Measurements from ENCODE around the gene HYKK. TPM values are rescaled to one million over a fixed set of nuclear protein-coding genes. Genes with fewer than 3 reads are reported as not detected.

Gene HYKK
- total RNA-seq, 1 experiment from 2014 or later = not detected

DNA sequence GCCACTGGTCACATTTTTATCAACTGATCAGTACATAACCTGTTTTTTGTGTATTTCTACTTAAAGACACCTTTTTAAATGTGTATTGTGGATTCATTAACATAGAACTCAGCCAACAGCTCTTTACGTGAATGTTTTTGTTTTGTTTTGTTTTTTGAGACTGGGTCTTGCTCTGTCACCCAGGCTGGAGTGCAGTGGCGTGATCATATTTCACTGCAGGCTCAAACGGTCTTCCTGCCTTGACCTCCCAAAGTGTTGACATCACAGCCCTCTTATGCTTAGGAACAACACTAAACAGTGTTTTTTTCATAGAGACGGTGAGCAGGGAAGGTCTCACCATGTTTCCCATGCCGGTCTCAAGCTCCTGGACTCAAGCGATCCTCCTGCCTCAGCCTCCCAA, 42.8 kb downstream of the HYKK start:
- BruUV-seq (replicated peaks) = no TSS peak
- H3K4me1 ChIP-seq (ENCODE audit: insufficient read depth, low read length, poor library complexity, severe bottlenecking) = no peaks in the 10 kb centered on the region
- POLR2A ChIA-PET (ENCODE audit: low non-redundant PET) = no interaction called here
- no peak overlapping the region for H3K4me3 ChIP-seq (ENCODE audit: low read depth, low read length, poor library complexity, severe bottlenecking)
- no peaks in the 10 kb centered on the region for H3K9me3 ChIP-seq (ENCODE audit: low read depth, low read length, poor library complexity, severe bottlenecking)
- intact Hi-C loops (cut with micrococcal nuclease; ENCODE audit: unreplicated experiment) = no loop called here
- peaks cover 59% of the 10 kb centered on the region for H3K36me3 ChIP-seq (ENCODE audit: insufficient read depth, low read length, poor library complexity, severe bottlenecking)
- TF ChIP-seq, protein P1, sequence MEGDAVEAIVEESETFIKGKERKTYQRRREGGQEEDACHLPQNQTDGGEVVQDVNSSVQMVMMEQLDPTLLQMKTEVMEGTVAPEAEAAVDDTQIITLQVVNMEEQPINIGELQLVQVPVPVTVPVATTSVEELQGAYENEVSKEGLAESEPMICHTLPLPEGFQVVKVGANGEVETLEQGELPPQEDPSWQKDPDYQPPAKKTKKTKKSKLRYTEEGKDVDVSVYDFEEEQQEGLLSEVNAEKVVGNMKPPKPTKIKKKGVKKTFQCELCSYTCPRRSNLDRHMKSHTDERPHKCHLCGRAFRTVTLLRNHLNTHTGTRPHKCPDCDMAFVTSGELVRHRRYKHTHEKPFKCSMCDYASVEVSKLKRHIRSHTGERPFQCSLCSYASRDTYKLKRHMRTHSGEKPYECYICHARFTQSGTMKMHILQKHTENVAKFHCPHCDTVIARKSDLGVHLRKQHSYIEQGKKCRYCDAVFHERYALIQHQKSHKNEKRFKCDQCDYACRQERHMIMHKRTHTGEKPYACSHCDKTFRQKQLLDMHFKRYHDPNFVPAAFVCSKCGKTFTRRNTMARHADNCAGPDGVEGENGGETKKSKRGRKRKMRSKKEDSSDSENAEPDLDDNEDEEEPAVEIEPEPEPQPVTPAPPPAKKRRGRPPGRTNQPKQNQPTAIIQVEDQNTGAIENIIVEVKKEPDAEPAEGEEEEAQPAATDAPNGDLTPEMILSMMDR (conservative IDR thresholded peaks at IDR 0.05; ENCODE audit: low read depth, low read length) = no peak
- no peak for TF ChIP-seq EZH2 (IDR thresholded peaks at IDR 0.05; ENCODE audit: borderline replicate concordance, low read depth, low read length, poor library complexity, severe bottlenecking)
- DNase-seq (ENCODE audit: low spot score) = no peak
- H3K27ac ChIP-seq (ENCODE audit: low read depth, low read length, poor library complexity, severe bottlenecking) = no peak overlapping the region
- CTCF ChIA-PET = no interaction called here
- no peaks in the 10 kb centered on the region for H3K27me3 ChIP-seq (replicated peaks; ENCODE audit: insufficient read depth, low read depth, low read length, poor library complexity)

DNA sequence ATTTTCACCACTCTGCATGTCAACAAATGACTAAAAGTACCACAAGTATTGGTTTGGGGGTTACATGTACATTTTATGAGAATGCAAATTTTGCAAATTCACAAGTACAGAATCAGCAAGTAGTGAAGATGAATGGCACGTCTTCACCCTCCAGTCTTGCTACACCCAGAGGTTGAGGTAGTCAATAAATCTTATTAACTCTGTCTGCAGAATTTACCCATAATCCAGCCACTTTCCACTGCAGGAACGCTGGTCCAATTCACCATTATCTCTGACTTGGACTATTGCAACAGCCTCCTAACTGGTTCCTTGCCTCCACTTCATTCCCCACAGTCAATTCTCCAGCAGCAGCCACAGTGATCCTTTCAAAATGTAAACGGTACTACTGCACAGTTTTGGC, 43.4 kb downstream of the HYKK start:
- Histone ChIP-seq H3K27ac (ENCODE audit: low read depth, low read length, poor library complexity, severe bottlenecking) (no peak overlapping the region), H3K27me3 (replicated peaks; ENCODE audit: insufficient read depth, low read depth, low read length, poor library complexity) (no peaks in the 10 kb centered on the region), H3K36me3 (ENCODE audit: insufficient read depth, low read length, poor library complexity, severe bottlenecking) (peaks cover 53% of the 10 kb centered on the region), H3K4me3 (ENCODE audit: low read depth, low read length, poor library complexity, severe bottlenecking) (no peak overlapping the region), H3K9me3 (ENCODE audit: low read depth, low read length, poor library complexity, severe bottlenecking) (no peaks in the 10 kb centered on the region), H3K4me1 (ENCODE audit: insufficient read depth, low read length, poor library complexity, severe bottlenecking) (no peaks in the 10 kb centered on the region)
- TF ChIP-seq, protein P1 (conservative IDR thresholded peaks at IDR 0.05; ENCODE audit: low read depth, low read length) = no peak
- no peak for TF ChIP-seq EZH2 (IDR thresholded peaks at IDR 0.05; ENCODE audit: borderline replicate concordance, low read depth, low read length, poor library complexity, severe bottlenecking)
- BruUV-seq (replicated peaks) = no TSS peak
- CTCF ChIA-PET = no interaction called here
- DNase-seq (ENCODE audit: low spot score) = no peak
- intact Hi-C loops (cut with micrococcal nuclease; ENCODE audit: unreplicated experiment) = no loop called here
- POLR2A ChIA-PET (ENCODE audit: low non-redundant PET) = no interaction called here

DNA sequence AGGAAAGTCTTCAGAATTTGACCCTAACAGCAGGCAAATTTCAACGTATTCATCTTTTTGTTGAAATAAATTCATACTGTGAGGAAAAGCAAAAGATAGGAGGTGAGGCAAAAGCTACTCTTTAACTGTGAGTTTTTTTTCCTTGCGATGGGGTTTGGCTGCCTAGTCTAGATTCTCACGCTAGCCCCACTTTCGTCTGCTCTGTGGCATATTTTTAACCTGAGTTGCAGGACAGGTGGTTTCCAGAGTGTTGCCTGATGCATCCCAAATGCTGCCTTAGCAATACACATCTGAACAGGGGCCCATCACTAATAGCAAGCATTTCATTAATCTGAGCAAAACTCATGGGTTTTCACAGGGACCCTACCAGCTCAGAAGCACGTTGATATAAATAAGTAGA, 44.5 kb downstream of the HYKK start:
- no peaks in the 10 kb centered on the region for H3K4me1 ChIP-seq (ENCODE audit: insufficient read depth, low read length, poor library complexity, severe bottlenecking)
- H3K27ac ChIP-seq (ENCODE audit: low read depth, low read length, poor library complexity, severe bottlenecking) = no peak overlapping the region
- H3K36me3 ChIP-seq (ENCODE audit: insufficient read depth, low read length, poor library complexity, severe bottlenecking) = peaks cover 42% of the 10 kb centered on the region
- no peak overlapping the region for H3K4me3 ChIP-seq (ENCODE audit: low read depth, low read length, poor library complexity, severe bottlenecking)
- DNase-seq (ENCODE audit: low spot score) = no peak
- H3K27me3 ChIP-seq (replicated peaks; ENCODE audit: insufficient read depth, low read depth, low read length, poor library complexity) = no peaks in the 10 kb centered on the region
- ChIA-PET CTCF (no interaction called here), POLR2A (ENCODE audit: low non-redundant PET) (no interaction called here)
- intact Hi-C loops (cut with micrococcal nuclease; ENCODE audit: unreplicated experiment) = no loop called here
- TF ChIP-seq, protein P1 (conservative IDR thresholded peaks at IDR 0.05; ENCODE audit: low read depth, low read length) = no peak
- TF ChIP-seq EZH2 (IDR thresholded peaks at IDR 0.05; ENCODE audit: borderline replicate concordance, low read depth, low read length, poor library complexity, severe bottlenecking) = no peak
- no peaks in the 10 kb centered on the region for H3K9me3 ChIP-seq (ENCODE audit: low read depth, low read length, poor library complexity, severe bottlenecking)
- BruUV-seq (replicated peaks) = no TSS peak

Data from A673 (cell line).